CD4-positive, alpha-beta T cell treated with Interleukin-6 at 100 ng/mL for 8 hours (primary cell): ENCODE results near the gene ANXA1.

Source experiments
- DNase-seq: peaks from one replicate; pipeline ENCODE4 v3.0.0-alpha.2; 2020; ENCODE audit warnings: mixed read lengths, low spot score

ANXA1 gene

GRCh38 chr9:73210886-73211666 is 59.4 kb downstream of the ANXA1 start:
- DNase-seq = no peak

GRCh38 chr9:73213300-73213699 is 61.6 kb downstream of the ANXA1 start:
- no peak for DNase-seq

GRCh38 chr9:73215249-73215648 is 63.6 kb downstream of the ANXA1 start:
- DNase-seq = no peak

GRCh38 chr9:73216100-73216499 is 64.4 kb downstream of the ANXA1 start:
- no peak for DNase-seq
